ENCODE data around the gene ADGRB3.
"Not testable (repeated sequence)": the region's sequence is repeated elsewhere in the genome, so short reads cannot be mapped to it uniquely, and the experiment has no call there.

Gene ADGRB3

GRCh38 chr6:68941345-68941744, 306.3 kb downstream of the ADGRB3 start:
- no peak for DNase-seq (ENCODE audit: low read depth in 2 of 2)

GRCh38 chr6:68947721-68948120, 312.6 kb downstream of the ADGRB3 start:
- no peak for DNase-seq (ENCODE audit: low read depth in 2 of 2)

GRCh38 chr6:68951270-68951669, 316.2 kb downstream of the ADGRB3 start:
- no peak for DNase-seq (ENCODE audit: low read depth in 2 of 2)

- no peak for DNase-seq (ENCODE audit: low read depth in 2 of 2)
Measured at GRCh38 chr6:68958327-68958726, 323.2 kb downstream of the ADGRB3 start.

GRCh38 chr6:68967549-68968300, 332.6 kb downstream of the ADGRB3 start:
- peak in 1 of 2 donors; percentile 2 for DNase-seq (ENCODE audit: low read depth in 2 of 2)

GRCh38 chr6:68968301-68968649, 333.2 kb downstream of the ADGRB3 start:
- no peak for DNase-seq (ENCODE audit: low read depth in 2 of 2)

- no peak for DNase-seq (ENCODE audit: low read depth in 2 of 2)
Measured at GRCh38 chr6:68973066-68973465, 338.0 kb downstream of the ADGRB3 start.

GRCh38 chr6:68975064-68975463, 340.0 kb downstream of the ADGRB3 start:
- DNase-seq (ENCODE audit: low read depth in 2 of 2), result no peak

GRCh38 chr6:68975816-68976215, 340.7 kb downstream of the ADGRB3 start:
- no peak for DNase-seq (ENCODE audit: low read depth in 2 of 2)

GRCh38 chr6:68976260-68976659, 341.2 kb downstream of the ADGRB3 start:
- no peak for DNase-seq (ENCODE audit: low read depth in 2 of 2)

GRCh38 chr6:68978411-68978810, 343.3 kb downstream of the ADGRB3 start:
- DNase-seq (ENCODE audit: low read depth in 2 of 2), result no peak

GRCh38 chr6:68981668-68982067, 346.6 kb downstream of the ADGRB3 start:
- DNase-seq (ENCODE audit: low read depth in 2 of 2), result not testable (repeated sequence)

- no peak for DNase-seq (ENCODE audit: low read depth in 2 of 2)
Measured at GRCh38 chr6:68988698-68989097, 353.6 kb downstream of the ADGRB3 start.

GRCh38 chr6:68990317-68990716, 355.2 kb downstream of the ADGRB3 start:
- no peak for DNase-seq (ENCODE audit: low read depth in 2 of 2)

GRCh38 chr6:68993911-68994310, 358.8 kb downstream of the ADGRB3 start:
- no peak for DNase-seq (ENCODE audit: low read depth in 2 of 2)

- no peak for DNase-seq (ENCODE audit: low read depth in 2 of 2)
Measured at GRCh38 chr6:68994521-68994920, 359.4 kb downstream of the ADGRB3 start.

GRCh38 chr6:69005199-69005598, 370.1 kb downstream of the ADGRB3 start:
- no peak for DNase-seq (ENCODE audit: low read depth in 2 of 2)

- no peak for DNase-seq (ENCODE audit: low read depth in 2 of 2)
Measured at GRCh38 chr6:69007781-69008180, 372.7 kb downstream of the ADGRB3 start.

GRCh38 chr6:69012211-69012610, 377.1 kb downstream of the ADGRB3 start:
- no peak for DNase-seq (ENCODE audit: low read depth in 2 of 2)

GRCh38 chr6:69012876-69013275, 377.8 kb downstream of the ADGRB3 start:
- no peak for DNase-seq (ENCODE audit: low read depth in 2 of 2)

- DNase-seq (ENCODE audit: low read depth in 2 of 2), result no peak
Measured at GRCh38 chr6:69018906-69019305, 383.8 kb downstream of the ADGRB3 start.

GRCh38 chr6:69019832-69020231, 384.8 kb downstream of the ADGRB3 start:
- no peak for DNase-seq (ENCODE audit: low read depth in 2 of 2)

- no peak for DNase-seq (ENCODE audit: low read depth in 2 of 2)
Measured at GRCh38 chr6:69022993-69023392, 387.9 kb downstream of the ADGRB3 start.

- DNase-seq (ENCODE audit: low read depth in 2 of 2), result no peak
Measured at GRCh38 chr6:69026243-69026642, 391.2 kb downstream of the ADGRB3 start.
